Epithelial cell of proximal tubule (primary cell): ENCODE results near the gene DOCK1. TPM values are rescaled to one million over a fixed set of nuclear protein-coding genes. Genes with fewer than 3 reads are reported as not detected.

ENCODE experiments used
- DNase-seq: peaks from one replicate; pipeline ENCODE4 v3.0.0-alpha.2; 2011; ENCODE audit warnings: low read depth
- H3K4me3 ChIP-seq: 2 replicates; pipeline ENCODE4 v1.5.1; 2011; ENCODE audit warnings: low read depth, mild to moderate bottlenecking, low read length
- CTCF ChIP-seq: conservative IDR thresholded peaks from 2 replicates; pipeline ENCODE4 v1.5.1; 2012; ENCODE audit warnings: low read depth, mild to moderate bottlenecking, low read length
- total RNA-seq: library from RNA; depleted of rRNA; stranded (reverse); fragments of >200 nt; gene quantifications from 2 replicates; pipeline ENCODE4 v1.2.3, GENCODE V29; 2015

Gene DOCK1
- total RNA-seq, 1 donor from 2014 or later, result 31.9 TPM

DNA sequence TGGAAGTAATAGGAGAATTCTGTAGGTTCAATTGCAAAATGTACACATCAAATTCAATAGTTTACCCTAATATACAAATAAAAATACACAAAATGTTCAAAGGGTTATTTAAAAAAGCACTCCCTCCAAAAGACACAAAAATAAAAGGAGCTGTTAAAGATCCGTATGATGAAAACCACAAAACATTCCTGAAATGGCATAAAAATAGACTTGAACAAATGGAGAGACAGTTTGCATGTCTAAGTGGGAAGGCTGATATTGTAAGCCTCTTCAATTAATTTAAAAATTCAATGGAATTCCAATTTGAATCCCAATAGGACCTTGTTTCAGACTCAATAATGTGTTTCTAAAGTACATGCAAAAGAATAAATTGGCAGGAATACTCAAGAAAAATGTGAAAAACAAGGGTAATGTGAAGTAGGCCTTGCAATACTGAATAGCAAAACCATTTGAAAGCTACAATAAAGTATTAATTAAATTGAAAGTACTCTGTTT is 329.1 kb downstream of the DOCK1 start:
- no peak for DNase-seq
- H3K4me3 ChIP-seq, result no peak overlapping the region
- no peak for TF ChIP-seq CTCF

DNA sequence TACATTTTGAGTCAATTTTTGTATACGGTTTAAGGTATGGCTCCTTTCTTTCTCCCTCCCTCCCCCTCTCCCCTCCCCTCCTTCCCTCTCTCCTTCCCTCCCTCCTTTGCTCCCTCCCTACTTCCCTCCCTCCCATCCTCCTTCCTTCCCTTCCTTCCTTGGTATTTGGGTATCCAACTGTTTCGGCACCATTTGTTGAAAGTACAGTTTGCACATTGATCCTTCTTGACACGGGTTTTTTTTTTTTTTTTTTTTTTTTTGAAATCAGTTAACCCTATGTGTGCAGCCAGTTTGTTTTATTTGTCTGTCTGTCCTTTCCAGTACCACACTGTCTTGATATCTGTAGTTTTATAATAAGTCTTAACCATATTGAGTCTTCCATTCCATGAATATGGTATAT is 331.0 kb downstream of the DOCK1 start:
- no peak overlapping the region for H3K4me3 ChIP-seq
- no peak for TF ChIP-seq CTCF
- no peak for DNase-seq

- no peak for TF ChIP-seq CTCF
Observed at GRCh38 chr10:127242914-127243313, 337.7 kb downstream of the DOCK1 start.

DNA sequence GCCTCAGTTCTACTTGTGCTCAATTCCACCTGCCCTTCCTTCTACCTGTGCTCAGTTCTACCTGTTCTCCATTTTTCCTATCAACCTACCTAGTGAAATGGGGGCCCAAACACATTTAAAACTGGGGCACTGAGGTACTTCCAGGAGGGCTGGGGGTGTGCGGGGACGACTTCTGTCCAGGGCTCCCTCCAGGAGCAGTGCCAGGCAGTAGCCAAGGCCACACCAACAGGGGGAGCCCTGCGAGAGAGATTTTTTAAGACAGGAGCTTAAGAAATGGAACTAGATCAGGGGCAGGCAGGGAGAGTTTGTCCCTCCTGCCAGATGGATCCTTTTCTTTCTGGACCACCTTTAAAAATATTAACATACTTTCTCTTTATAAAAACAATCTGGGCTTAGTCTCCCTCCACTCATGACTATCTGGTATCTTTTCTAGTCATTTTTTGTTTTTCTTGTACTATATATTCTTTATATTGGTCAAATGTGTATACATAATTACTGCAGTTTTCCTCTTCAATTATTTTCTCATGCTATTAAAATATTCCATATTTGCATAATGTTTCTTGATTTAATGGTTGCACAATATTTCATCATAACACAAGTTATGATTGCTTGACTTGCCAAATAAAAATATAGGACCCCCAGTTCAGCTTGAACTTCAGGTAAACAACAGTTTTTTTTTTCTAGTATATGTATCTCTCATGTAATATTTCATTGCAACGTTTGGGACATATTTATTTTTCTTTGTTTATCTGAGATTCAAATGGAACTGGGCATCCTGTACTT is 338.5 kb downstream of the DOCK1 start:
- no peak overlapping the region for H3K4me3 ChIP-seq
- DNase-seq, result peak; percentile 7
- TF ChIP-seq CTCF, result peak; percentile 93

More at GRCh38 chr10:127242914-127243313, 337.7 kb downstream of the DOCK1 start:
- DNase-seq, result no peak
- no peak overlapping the region for H3K4me3 ChIP-seq

- no peak overlapping the region for H3K4me3 ChIP-seq
- DNase-seq, result no peak
- no peak for TF ChIP-seq CTCF
Observed at GRCh38 chr10:127245456-127245855, 340.2 kb downstream of the DOCK1 start.

DNA sequence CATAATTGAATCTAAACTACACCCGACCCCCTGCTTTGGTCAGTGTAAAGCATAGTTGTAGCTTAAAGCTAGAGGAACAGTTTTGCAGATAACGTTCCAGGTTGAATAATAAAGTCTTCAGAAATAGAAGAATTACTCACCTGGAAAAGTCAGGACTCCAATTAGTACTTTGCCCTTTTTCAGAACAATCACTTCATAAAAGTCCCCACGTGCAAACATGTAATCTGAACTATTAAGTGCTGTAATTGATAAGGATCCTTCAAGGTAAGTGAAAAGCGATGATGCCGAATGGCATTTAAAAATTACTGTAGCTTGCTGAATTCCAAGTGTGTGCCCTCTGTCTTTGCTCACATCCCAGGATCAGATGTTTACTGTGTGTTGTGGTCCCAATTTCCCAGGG is 344.8 kb downstream of the DOCK1 start:
- DNase-seq, result no peak
- no peak overlapping the region for H3K4me3 ChIP-seq
- TF ChIP-seq CTCF, result no peak

DNA sequence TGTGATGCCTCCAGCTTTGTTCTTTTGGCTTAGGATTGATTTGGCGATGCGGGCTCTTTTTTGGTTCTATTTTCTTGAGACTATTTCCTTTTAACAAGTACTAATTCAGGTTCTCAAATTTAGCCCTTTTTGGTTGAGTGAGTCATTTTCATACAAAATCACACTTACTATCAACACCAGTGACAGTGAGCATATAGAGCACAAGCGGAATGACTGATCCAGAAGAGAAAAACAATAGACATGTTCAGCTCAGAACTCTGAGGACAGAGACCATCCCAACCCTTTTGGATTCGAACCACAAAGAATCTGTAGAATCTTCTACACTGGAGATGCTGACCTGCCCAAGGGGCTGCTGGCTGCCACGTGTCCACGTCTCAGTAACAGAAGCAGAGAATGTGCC is 347.6 kb downstream of the DOCK1 start:
- TF ChIP-seq CTCF, result no peak
- H3K4me3 ChIP-seq, result no peak overlapping the region
- DNase-seq, result no peak
